ENCODE results near the gene IL18BP. TPM values are rescaled to one million over a fixed set of nuclear protein-coding genes. Genes with fewer than 3 reads are reported as not detected.

Gene IL18BP
- total RNA-seq, 2 donors from 2014 or later = 3.1 to 9.6 TPM

GRCh38 chr11:72005347-72006260, 6.9 kb downstream of the IL18BP start:
- TF ChIP-seq POLR2A (IDR thresholded peaks at IDR 0.05) (no peak), CTCF (IDR thresholded peaks at IDR 0.05) (no peak)
- DNase-seq = no peak

GRCh38 chr11:72006309-72007088, 7.8 kb downstream of the IL18BP start:
- Histone ChIP-seq H3K27ac (no peak overlapping the region), H3K4me3 (no peak overlapping the region), H3K9me3 (no peaks in the 10 kb centered on the region), H3K36me3 (replicated peaks in 1 of 2; ENCODE audit: insufficient read depth in 1 of 2, low read depth in 2 of 2) (peaks cover 54 to 67% of the 10 kb centered on the region in 2 donors), H3K4me1 (no peaks in the 10 kb centered on the region), H3K27me3 (no peaks in the 10 kb centered on the region)
- no peak for ATAC-seq
- intact Hi-C loops (cut with DNase I) = no loop called here
- DNase-seq = no peak
- 87 to 90% methylated on average over 8 of the region's 8 CpGs for WGBS, 2 donors
- no peak for TF ChIP-seq CTCF (IDR thresholded peaks at IDR 0.05)
- TF ChIP-seq POLR2A (IDR thresholded peaks at IDR 0.05) = no peak

More at GRCh38 chr11:72005347-72006260, 6.9 kb downstream of the IL18BP start:
- Histone ChIP-seq H3K4me1 (no peaks in the 10 kb centered on the region), H3K27ac (peak overlapping the region in 1 of 4 donors; percentile 17), H3K9me3 (no peaks in the 10 kb centered on the region), H3K27me3 (no peaks in the 10 kb centered on the region), H3K4me3 (no peak overlapping the region), H3K36me3 (replicated peaks in 1 of 2; ENCODE audit: insufficient read depth in 1 of 2, low read depth in 2 of 2) (peaks cover 54 to 67% of the 10 kb centered on the region in 2 donors)
- WGBS, 2 donors = 85 to 91% methylated on average over 10 to 20 of the region's 20 CpGs
- intact Hi-C loops (cut with DNase I) = no loop called here
- ATAC-seq = no peak

GRCh38 chr11:72007089-72007476, 8.4 kb downstream of the IL18BP start:
- H3K36me3 ChIP-seq (replicated peaks in 1 of 2; ENCODE audit: insufficient read depth in 1 of 2, low read depth in 2 of 2) = peaks cover 54 to 71% of the 10 kb centered on the region in 2 donors
- DNase-seq (no peak), ATAC-seq (no peak)
- no peak for TF ChIP-seq CTCF (IDR thresholded peaks at IDR 0.05)
- TF ChIP-seq POLR2A (IDR thresholded peaks at IDR 0.05) = no peak
- H3K4me3 ChIP-seq = no peak overlapping the region
- no peak overlapping the region for H3K27ac ChIP-seq
- H3K9me3 ChIP-seq = no peaks in the 10 kb centered on the region
- 84 to 97% methylated on average over 7 to 15 of the region's 15 CpGs for WGBS, 2 donors
- no peaks in the 10 kb centered on the region for H3K27me3 ChIP-seq
- no peaks in the 10 kb centered on the region for H3K4me1 ChIP-seq
- intact Hi-C loops (cut with DNase I) = no loop called here

- H3K4me3 ChIP-seq = no peak overlapping the region
- peaks cover 54 to 74% of the 10 kb centered on the region in 2 donors for H3K36me3 ChIP-seq (replicated peaks in 1 of 2; ENCODE audit: insufficient read depth in 1 of 2, low read depth in 2 of 2)
- H3K9me3 ChIP-seq = no peaks in the 10 kb centered on the region
- ATAC-seq = no peak
- no peak overlapping the region for H3K27ac ChIP-seq
- no peak for DNase-seq
- H3K27me3 ChIP-seq = no peaks in the 10 kb centered on the region
- TF ChIP-seq POLR2A (IDR thresholded peaks at IDR 0.05) (no peak), CTCF (IDR thresholded peaks at IDR 0.05) (no peak)
- H3K4me1 ChIP-seq = peaks cover 4% of the 10 kb centered on the region
- WGBS, 2 donors = 81 to 89% methylated on average over 5 of the region's 5 CpGs
- intact Hi-C loops (cut with DNase I) = no loop called here
Measured at GRCh38 chr11:72007587-72007986, 8.9 kb downstream of the IL18BP start.
